Endothelial cell of umbilical vein (primary cell): ENCODE data around the gene DSP. TPM values are rescaled to one million over a fixed set of nuclear protein-coding genes. Genes with fewer than 3 reads are reported as not detected.

Experiments used
- BruUV-seq: library from RNA; stranded (reverse); fragments of 400-500 nt; replicated peaks from 2 replicates; lab custom pipeline; 2021; lab: Mats Ljungman, UMichigan
- CTCF ChIA-PET: fragments of 300-600, 350-600 bp; sonication (Branson Sonifier 250); formaldehyde crosslinking; loops from one replicate; lab custom pipeline; 2021; ENCODE audit warnings: antibody characterized with exemption, inconsistent platforms; lab: Charles Lee
- POLR2A ChIA-PET: fragments of 300-600, 350-600 bp; sonication (Branson Sonifier 250); formaldehyde crosslinking; loops from one replicate; lab custom pipeline; 2021; ENCODE audit warnings: antibody characterized with exemption, inconsistent platforms; lab: Charles Lee
- DNase-seq: peaks from one replicate; pipeline ENCODE4 v3.0.0-alpha.2; 2011; ENCODE audit warnings: low read depth, low spot score
- FAIRE-seq: peaks from 2 replicates; lab custom pipeline; 2011; peaks lifted over from hg19 to GRCh38; lab: Jason Lieb, UNC
- H2AFZ ChIP-seq: 2 replicates; pipeline ENCODE4 v1.6.0; 2012; ENCODE audit warnings: low read depth, low read length, control low read depth, inconsistent platforms
- H3K27ac ChIP-seq: 2 replicates; pipeline ENCODE4 v1.5.1; 2011; ENCODE audit warnings: low read depth, mild to moderate bottlenecking, control low read depth, low read length, moderate library complexity; ENCODE audit not compliant: insufficient read depth
- H3K27me3 ChIP-seq, 2 experiments: 2 replicates each; pipeline versions ENCODE4 v1.6.0 to v1.6.1; 2011; ENCODE audit warnings: low read length in 2 of 2, mixed read lengths in 1 of 2; ENCODE audit not compliant: control insufficient read depth in 2 of 2, insufficient read depth in 2 of 2
- H3K36me3 ChIP-seq, 2 experiments: 2 replicates in 1 of 2; 3 replicates in 1 of 2; pipeline ENCODE4 v1.5.1; 2011; ENCODE audit warnings: low read length in 2 of 2, mild to moderate bottlenecking in 1 of 2, moderate library complexity in 1 of 2; ENCODE audit not compliant: control insufficient read depth in 2 of 2, insufficient read depth in 2 of 2; ENCODE audit errors: extremely low read depth in 1 of 2
- H3K4me1 ChIP-seq: 3 replicates; pipeline ENCODE4 v1.5.1; 2011; ENCODE audit warnings: mild to moderate bottlenecking, low read length; ENCODE audit not compliant: control insufficient read depth, insufficient read depth; ENCODE audit errors: extremely low read depth
- H3K4me2 ChIP-seq: 2 replicates; pipeline ENCODE4 v1.6.1; 2011; ENCODE audit warnings: low read length, control low read depth, mixed read lengths; ENCODE audit not compliant: insufficient read depth
- H3K4me3 ChIP-seq, 3 experiments: fragments of 200-600 bp in 1 of 3; sonication (generic), shearing (Covaris generic) in 1 of 3; replicated peaks in 1 of 3; 2 replicates each; pipeline ENCODE4 v1.5.1; 2011 to 2016; ENCODE audit warnings: control low read depth in 3 of 3, low read length in 3 of 3, mild to moderate bottlenecking in 2 of 3, inconsistent platforms in 1 of 3, low read depth in 1 of 3, moderate library complexity in 1 of 3; ENCODE audit not compliant: insufficient read depth in 1 of 3
- H3K79me2 ChIP-seq: 2 replicates; pipeline ENCODE4 v1.6.0; 2012; ENCODE audit warnings: low read length, inconsistent platforms; ENCODE audit not compliant: control insufficient read depth, insufficient read depth
- H3K9ac ChIP-seq: replicated peaks from 2 replicates; pipeline ENCODE3; 2011; ENCODE audit warnings: low read length, control low read depth; ENCODE audit not compliant: insufficient read depth; ENCODE audit errors: extremely low read depth
- H3K9me1 ChIP-seq: replicated peaks from 3 replicates; pipeline ENCODE4 v1.6.0; 2011; ENCODE audit warnings: mild to moderate bottlenecking, low read length; ENCODE audit not compliant: control insufficient read depth, insufficient read depth; ENCODE audit errors: extremely low read depth
- H3K9me3 ChIP-seq: replicated peaks from 2 replicates; pipeline ENCODE4 v1.5.1; 2012; ENCODE audit warnings: low read length, inconsistent platforms; ENCODE audit not compliant: control insufficient read depth, insufficient read depth
- H4K20me1 ChIP-seq: replicated peaks from 2 replicates; pipeline ENCODE3; 2011; ENCODE audit warnings: mild to moderate bottlenecking, low read length; ENCODE audit not compliant: control insufficient read depth, insufficient read depth; ENCODE audit errors: extremely low read depth
- CTCF ChIP-seq, 2 donors: IDR thresholded peaks; 1 replicate in 1 of 2; 2 replicates in 1 of 2; pipeline ENCODE4 v1.5.1; 2011; ENCODE audit warnings: low read length in 2 of 2, mild to moderate bottlenecking in 2 of 2, moderate library complexity in 2 of 2, control low read depth in 1 of 2, inconsistent platforms in 1 of 2, low read depth in 1 of 2; ENCODE audit not compliant: insufficient read depth in 1 of 2; ENCODE audit errors: extremely low read depth in 1 of 2
- EZH2 ChIP-seq: IDR thresholded peaks from 2 replicates; pipeline ENCODE4 v1.6.1; 2012; ENCODE audit warnings: borderline replicate concordance, low read depth, mild to moderate bottlenecking, moderate library complexity, low read length, inconsistent platforms; ENCODE audit not compliant: severe bottlenecking
- FOS ChIP-seq: IDR thresholded peaks from 2 replicates; pipeline ENCODE4 v1.6.1; 2011; ENCODE audit warnings: mild to moderate bottlenecking, low read length, moderate library complexity, borderline replicate concordance; ENCODE audit not compliant: insufficient read depth
- GATA2 ChIP-seq: IDR thresholded peaks from 2 replicates; pipeline ENCODE4 v1.7.0; 2011; ENCODE audit warnings: low read depth, mild to moderate bottlenecking, moderate library complexity, mixed read lengths, low read length; ENCODE audit not compliant: insufficient read length, insufficient read depth
- JUN ChIP-seq: IDR thresholded peaks from 2 replicates; pipeline ENCODE4 v1.6.1; 2011; ENCODE audit warnings: borderline replicate concordance, low read depth; ENCODE audit not compliant: insufficient read length, insufficient read depth
- MYC ChIP-seq: IDR thresholded peaks from one replicate; pipeline ENCODE4 v1.6.1; 2011; ENCODE audit warnings: mild to moderate bottlenecking, low read depth, low read length
- POLR2A ChIP-seq: IDR thresholded peaks from 2 replicates; pipeline ENCODE4 v1.6.1; 2012; ENCODE audit warnings: low read depth, mild to moderate bottlenecking, control low read depth, low read length
- POLR2AphosphoS5 ChIP-seq: IDR thresholded peaks from 2 replicates; pipeline ENCODE4 v1.6.1; 2012; ENCODE audit warnings: low read depth, mild to moderate bottlenecking, control low read depth, low read length, moderate library complexity; ENCODE audit not compliant: insufficient read depth
- dilution Hi-C: fragments of 300-500 bp; cut with MboI; formaldehyde crosslinking; loops from one replicate; pipeline ENCODE4 v1.15.0; 2019; ENCODE audit warnings: low sequenced_read_pairs; ENCODE audit not compliant: extremely low pct_ligation_motif_present
- intact Hi-C: fragments of 100-400 bp; cut with micrococcal nuclease; formaldehyde crosslinking; loops from one replicate; pipeline ENCODE4 v1.10.0; 2022
- polyA plus RNA-seq, 4 experiments: library from polyadenylated mRNA; depleted of rRNA in 3 of 4; stranded (reverse) in 3 of 4; unstranded in 1 of 4; fragments of >200 nt; gene quantifications; 2 replicates each; pipeline versions ENCODE4 v1.2.1 to v1.2.3, GENCODE V29; 2011 to 2012; ENCODE audit warnings: missing spikeins in 1 of 4
- total RNA-seq: library from RNA; stranded (reverse); gene quantifications from 2 replicates; pipeline ENCODE4 v1.2.3, GENCODE V29; 2021
- TF ChIP-seq, protein P1 (sequence below): IDR thresholded peaks from 2 replicates; pipeline ENCODE4 v1.6.1; 2011; ENCODE audit not compliant: insufficient read depth, insufficient read length

DSP gene
- total and polyA plus RNA-seq, 2 donors (not counting 3 experiments of a cell fraction or from before 2014, with no cell fraction given): 0.03 to 0.77 TPM

DNA sequence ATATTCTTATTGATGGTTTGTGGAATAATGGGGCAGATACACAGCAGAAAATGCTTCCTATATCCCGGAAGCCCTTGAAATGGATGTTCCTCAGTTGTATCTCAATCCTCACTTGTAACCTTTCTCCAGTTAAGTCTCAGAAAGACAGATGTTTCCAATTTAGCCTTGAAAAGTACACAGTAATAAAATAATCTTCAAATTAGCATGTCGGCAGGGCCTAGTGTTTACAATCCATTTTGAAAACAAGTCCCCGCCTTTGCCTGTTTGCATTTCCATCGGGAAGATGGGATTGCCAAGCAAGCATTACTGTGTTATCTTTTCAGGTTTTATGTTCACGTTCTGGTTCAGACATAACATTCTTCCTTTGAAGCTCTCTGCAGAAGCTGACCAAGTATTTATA is 90.0 kb downstream of the DSP start:
- ChIA-PET CTCF (interaction anchor here (1.7 kb wide), 1 partner anchor 16 kb away, joined by 7 read pairs; no protein-coding TSS in a partner anchor), POLR2A (no interaction called here)
- no TSS peak for BruUV-seq
- Histone ChIP-seq H3K27ac (no peak overlapping the region), H3K36me3 (no peaks in the 10 kb centered on the region), H3K27me3 (peaks cover 2 to 11% of the 10 kb centered on the region in 2 experiments), H3K79me2 (no peaks in the 10 kb centered on the region), H3K9ac (no peak overlapping the region), H3K4me3 (no peak overlapping the region), H3K9me3 (no peaks in the 10 kb centered on the region), H3K4me1 (no peaks in the 10 kb centered on the region), H2AFZ (no peak overlapping the region), H3K4me2 (no peak overlapping the region), H4K20me1 (no peaks in the 10 kb centered on the region), H3K9me1 (no peaks in the 10 kb centered on the region)
- TF ChIP-seq POLR2AphosphoS5 (no peak), CTCF (IDR thresholded peaks at IDR 0.05; ENCODE audit: extremely low read depth in 1 of 2, insufficient read depth in 1 of 2, low read depth in 1 of 2, low read length in 2 of 2) (no peak), MYC (no peak), GATA2 (no peak), EZH2 (no peak), FOS (no peak), JUN (no peak), POLR2A (no peak)
- TF ChIP-seq, protein P1, sequence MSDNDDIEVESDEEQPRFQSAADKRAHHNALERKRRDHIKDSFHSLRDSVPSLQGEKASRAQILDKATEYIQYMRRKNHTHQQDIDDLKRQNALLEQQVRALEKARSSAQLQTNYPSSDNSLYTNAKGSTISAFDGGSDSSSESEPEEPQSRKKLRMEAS: no peak
- intact Hi-C loops: no loop called here
- no peak for FAIRE-seq
- dilution Hi-C loops: no loop called here
- DNase-seq: no peak
